ENCODE measurements around the gene HAVCR1. TPM values are rescaled to one million over a fixed set of nuclear protein-coding genes. Genes with fewer than 3 reads are reported as not detected.

Gene HAVCR1
- polyA plus RNA-seq, 2 of the 4 experiments (the other 2 are of a cell fraction), result 94.7 to 103 TPM

GRCh38 chr5:157067005-157067404 lies 8.1 kb upstream of the HAVCR1 start:
- DNase-seq (ENCODE audit: low read depth in 1 of 2, low spot score in 1 of 2), result no peak
- Histone ChIP-seq H3K4me3 (no peak overlapping the region), H3K4me2 (no peak overlapping the region), H3K4me1 (peaks cover 31% of the 10 kb centered on the region), H3K9me3 (no peaks in the 10 kb centered on the region), H3K27ac (peak overlapping the region; percentile 17 to 69; a peak in 3 of 6 replicates)
- WGBS (ENCODE audit: missing lambda C conversion rate), result 71% methylated on average over 2 of the region's 2 CpGs
- no peak for FAIRE-seq
- ChIA-PET CTCF (interaction anchor here (0.6 to 1.4 kb wide), 3 partner anchors 15 to 81 kb away, joined by 3 to 4 read pairs (median 4); no protein-coding TSS in a partner anchor), POLR2A (no interaction called here)
- no peak for TF ChIP-seq ZFP36 (IDR thresholded peaks at IDR 0.05; ENCODE audit: borderline replicate concordance, partially characterized antibody)
- no peak for TF ChIP-seq NFE2L2 (conservative IDR thresholded peaks at IDR 0.05; ENCODE audit: low read length)
- TF ChIP-seq EHF (CRISPR knock-in tag; IDR thresholded peaks at IDR 0.05), result no peak
- no peak for TF ChIP-seq EHMT2 (IDR thresholded peaks at IDR 0.05; ENCODE audit: low read depth)
- no peak for TF ChIP-seq ESRRA (IDR thresholded peaks at IDR 0.05; ENCODE audit: borderline replicate concordance, low read length)
- TF ChIP-seq KDM5A (IDR thresholded peaks at IDR 0.05), result no peak
- TF ChIP-seq BCL3 (IDR thresholded peaks at IDR 0.05), result no peak
- no peak for TF ChIP-seq RCOR1 (IDR thresholded peaks at IDR 0.05; ENCODE audit: low read depth, low read length)
- ATAC-seq, result no peak

- no peak overlapping the region for H3K4me3 ChIP-seq
- ATAC-seq (no peak; a peak in 1 of 6 replicates), FAIRE-seq (no peak), DNase-seq (ENCODE audit: low read depth in 1 of 2, low spot score in 1 of 2) (no peak)
- WGBS (ENCODE audit: missing lambda C conversion rate), result 62% methylated on average over 2 of the region's 2 CpGs
- peaks cover 34% of the 10 kb centered on the region for H3K4me1 ChIP-seq
- CTCF ChIA-PET, result no interaction called here
- POLR2A ChIA-PET, result no interaction called here
- peak overlapping the region; percentile 36 to 69; a peak in 4 of 6 replicates for H3K27ac ChIP-seq
- TF ChIP-seq JUNB (IDR thresholded peaks at IDR 0.05) (no peak), TFCP2L1 (CRISPR knock-in tag; IDR thresholded peaks at IDR 0.05) (no peak), HOXA7 (CRISPR knock-in tag; IDR thresholded peaks at IDR 0.05) (no peak), ELK1 (IDR thresholded peaks at IDR 0.05; ENCODE audit: low read depth, low read length) (no peak), HEYL (CRISPR knock-in tag; IDR thresholded peaks at IDR 0.05) (no peak), CBX2 (IDR thresholded peaks at IDR 0.05; ENCODE audit: borderline replicate concordance, low read depth) (no peak), SREBF2 (IDR thresholded peaks at IDR 0.05) (no peak), TP53 (CRISPR knock-in tag; IDR thresholded peaks at IDR 0.05) (no peak), SMC3 (IDR thresholded peaks at IDR 0.05) (no peak)
- H3K9me3 ChIP-seq, result no peaks in the 10 kb centered on the region
- H3K4me2 ChIP-seq, result no peak overlapping the region
Observed at GRCh38 chr5:157066080-157066479, 7.2 kb upstream of the HAVCR1 start.

DNA sequence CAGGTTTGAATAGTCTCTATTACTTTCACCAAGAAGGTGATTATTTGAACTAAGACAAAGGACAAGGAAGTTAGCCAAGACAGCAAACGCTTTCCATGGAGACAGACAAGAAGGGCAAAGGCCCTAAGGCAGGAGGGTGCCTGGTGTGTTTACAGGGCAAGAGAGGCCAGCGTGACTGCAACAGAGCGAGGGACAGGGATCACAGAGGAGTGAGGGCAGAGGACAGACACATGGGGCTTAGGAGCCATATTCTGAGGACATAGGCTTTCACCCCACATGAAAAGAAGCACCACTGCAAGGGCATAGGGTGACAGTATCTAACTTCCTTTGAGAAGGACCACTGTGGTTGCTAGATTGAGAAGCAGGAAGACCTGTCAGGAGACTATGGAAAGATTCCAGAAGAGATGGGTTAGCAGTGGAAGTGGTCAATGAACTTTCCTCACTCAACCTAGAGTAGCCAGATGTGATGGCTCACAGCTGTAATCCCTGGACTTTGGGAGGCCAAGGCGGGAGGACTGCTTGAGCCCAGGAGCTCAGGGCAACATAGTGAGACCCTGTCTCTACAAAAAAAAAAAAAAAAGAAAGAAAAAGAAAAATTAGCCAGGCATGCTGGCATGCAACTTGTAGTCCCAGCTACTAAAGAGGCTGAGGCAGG lies 5.0 kb upstream of the HAVCR1 start:
- WGBS (ENCODE audit: missing lambda C conversion rate), result 47% methylated on average over 4 of the region's 4 CpGs

More for the DNA sequence above, 5.0 kb upstream of the HAVCR1 start:
- H3K27ac ChIP-seq, result peak overlapping the region; percentile 72 to 92
- DNase-seq (ENCODE audit: low read depth in 1 of 2, low spot score in 1 of 2) (peak in 1 of 2 experiments; percentile 33), ATAC-seq (0 out of 6 replicates have a peak, but pooled peaks of 1 of the 2 experiments have one; percentile 2), FAIRE-seq (no peak)
- H3K9me3 ChIP-seq, result no peaks in the 10 kb centered on the region
- H3K4me1 ChIP-seq, result peaks cover 47% of the 10 kb centered on the region
- TF ChIP-seq ZNF302 (CRISPR knock-in tag; IDR thresholded peaks at IDR 0.05) (no peak), PHF8 (IDR thresholded peaks at IDR 0.05; ENCODE audit: borderline replicate concordance, low read depth) (no peak), MAX (IDR thresholded peaks at IDR 0.05) (0 out of 2 replicates have a peak, but pooled peaks have one; percentile 24), POLR2AphosphoS2 (conservative IDR thresholded peaks at IDR 0.05; ENCODE audit: low read length) (no peak)
- POLR2A ChIA-PET, result no interaction called here
- peak overlapping the region; percentile 24; the same call in 2 of the 3 replicates for H3K4me2 ChIP-seq
- CTCF ChIA-PET, result interaction anchor here (0.6 kb wide), 1 partner anchor 223 kb away, joined by 4 read pairs; no protein-coding TSS in a partner anchor
- no peak overlapping the region for H3K4me3 ChIP-seq
